ENCODE results near the gene L3MBTL4. TPM values are rescaled to one million over a fixed set of nuclear protein-coding genes. Genes with fewer than 3 reads are reported as not detected.

The L3MBTL4 gene
- total RNA-seq, 1 experiment from 2014 or later: not detected

DNA sequence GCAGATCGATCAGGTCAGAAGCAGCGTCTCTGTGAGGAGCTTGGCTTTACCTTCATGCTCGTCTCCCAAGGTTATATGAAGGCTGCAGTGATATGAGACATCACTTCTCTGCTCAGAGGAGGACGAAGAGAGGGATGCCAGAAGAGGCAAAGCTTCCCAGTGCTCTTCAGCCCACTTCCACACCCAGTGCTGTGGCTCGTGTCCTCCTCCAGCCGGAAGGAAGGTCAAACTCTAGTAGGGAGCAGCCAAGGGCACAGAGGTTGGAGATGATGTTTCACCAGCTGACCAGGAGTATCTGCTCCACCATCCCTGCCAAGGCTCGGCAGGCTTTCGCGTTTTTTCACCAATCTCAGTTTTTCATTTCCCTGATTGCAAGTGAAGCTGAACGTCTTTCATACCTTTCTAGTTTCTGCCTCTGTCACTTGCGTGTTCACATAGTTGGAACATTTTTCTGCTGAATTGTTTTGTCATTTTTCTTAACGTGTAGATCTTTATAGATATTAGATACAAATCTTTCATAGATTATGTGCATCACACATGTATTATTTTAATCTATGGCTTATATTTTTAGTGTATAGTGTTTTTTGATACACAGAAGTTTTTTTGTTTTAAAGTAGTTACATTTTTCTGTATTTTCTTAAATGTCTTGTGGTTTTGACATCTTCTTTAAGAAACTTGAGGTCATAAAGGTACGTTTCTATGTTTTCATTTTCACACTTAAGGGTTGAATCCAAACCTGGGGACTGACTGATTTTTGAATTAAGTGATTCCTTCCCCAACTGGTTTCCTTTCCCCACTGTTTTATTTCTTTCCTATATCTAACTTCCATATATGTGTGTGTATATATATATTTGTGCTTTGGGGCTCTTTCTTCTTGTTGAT is 23.5 kb upstream of the L3MBTL4 start:
- Histone ChIP-seq H3K9ac (ENCODE audit: low read length) (no peak overlapping the region), H3K9me2 (ENCODE audit: insufficient read depth) (no peaks in the 10 kb centered on the region), H3K36me3 (ENCODE audit: control insufficient read depth in 1 of 2, insufficient read depth in 2 of 2, low read length in 2 of 2) (no peaks in the 10 kb centered on the region), H3K79me2 (ENCODE audit: insufficient read depth, low read length) (no peaks in the 10 kb centered on the region), H4K20me1 (ENCODE audit: insufficient read depth) (no peaks in the 10 kb centered on the region), H3K27me3 (ENCODE audit: insufficient read depth, low read length) (no peaks in the 10 kb centered on the region), H2AFZ (ENCODE audit: low read depth, low read length, poor library complexity, severe bottlenecking) (no peak overlapping the region), H3K4me3 (replicated peaks in 1 of 2; ENCODE audit: low read depth in 1 of 2, low read length in 2 of 2) (no peak overlapping the region), H3K4me2 (ENCODE audit: low read length) (no peak overlapping the region), H3K9me3 (ENCODE audit: control insufficient read depth in 1 of 2, insufficient read depth in 1 of 2, low read depth in 1 of 2, low read length in 2 of 2) (peaks cover 15 to 21% of the 10 kb centered on the region in 2 experiments; a peak in 2 of 4 replicates), H3K4me1 (ENCODE audit: control insufficient read depth in 1 of 2, insufficient read depth in 2 of 2, low read length in 2 of 2) (no peaks in the 10 kb centered on the region), H3K27ac (ENCODE audit: low read depth, low read length) (no peak overlapping the region)
- ChIA-PET POLR2A (no interaction called here), CTCF (no interaction called here), RAD21 (ENCODE audit: low non-redundant PET in 1 of 2, low total read pairs in 2 of 2, uncharacterized antibody in 2 of 2, unreplicated experiment in 2 of 2) (no interaction called here)
- intact Hi-C loops (cut with micrococcal nuclease): no loop called here
- ATAC-seq (no peak), DNase-seq (ENCODE audit: low read depth, low spot score) (no peak)
- no TSS peak for BruUV-seq (replicated peaks)
- TF ChIP-seq FOSL1 (IDR thresholded peaks at IDR 0.05; ENCODE audit: low read depth) (no peak), EGR1 (IDR thresholded peaks at IDR 0.05; ENCODE audit: low read depth) (no peak)
- TF ChIP-seq, protein P1, sequence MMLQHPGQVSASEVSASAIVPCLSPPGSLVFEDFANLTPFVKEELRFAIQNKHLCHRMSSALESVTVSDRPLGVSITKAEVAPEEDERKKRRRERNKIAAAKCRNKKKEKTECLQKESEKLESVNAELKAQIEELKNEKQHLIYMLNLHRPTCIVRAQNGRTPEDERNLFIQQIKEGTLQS (IDR thresholded peaks at IDR 0.05): no peak

DNA sequence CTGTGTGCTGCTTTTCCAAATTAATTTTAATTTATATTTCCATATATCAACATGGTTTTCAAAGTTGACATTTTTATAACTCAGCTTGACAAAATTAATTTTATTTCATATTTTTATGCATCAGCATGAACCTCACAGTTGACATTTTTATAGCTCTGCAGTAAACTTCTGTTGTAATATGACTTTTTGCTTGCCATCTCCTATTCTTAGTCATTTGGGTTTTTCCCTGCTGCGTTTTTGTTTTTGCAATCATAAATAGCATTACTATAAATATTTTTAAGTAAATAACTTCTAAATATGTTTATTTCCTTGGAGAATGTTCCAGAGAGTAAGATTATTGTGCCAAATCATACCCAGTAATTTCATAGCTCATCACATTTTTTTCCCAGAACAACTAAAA is 21.0 kb upstream of the L3MBTL4 start:
- Histone ChIP-seq H3K4me3 (replicated peaks in 1 of 2; ENCODE audit: low read depth in 1 of 2, low read length in 2 of 2) (no peak overlapping the region), H3K9me2 (ENCODE audit: insufficient read depth) (no peaks in the 10 kb centered on the region), H3K27me3 (ENCODE audit: insufficient read depth, low read length) (no peaks in the 10 kb centered on the region), H2AFZ (ENCODE audit: low read depth, low read length, poor library complexity, severe bottlenecking) (no peak overlapping the region), H3K27ac (ENCODE audit: low read depth, low read length) (no peak overlapping the region), H4K20me1 (ENCODE audit: insufficient read depth) (no peaks in the 10 kb centered on the region), H3K9me3 (ENCODE audit: control insufficient read depth in 1 of 2, insufficient read depth in 1 of 2, low read depth in 1 of 2, low read length in 2 of 2) (peaks cover 10 to 12% of the 10 kb centered on the region in 2 experiments; a peak in 2 of 4 replicates), H3K79me2 (ENCODE audit: insufficient read depth, low read length) (no peaks in the 10 kb centered on the region), H3K9ac (ENCODE audit: low read length) (no peak overlapping the region), H3K4me2 (ENCODE audit: low read length) (no peak overlapping the region), H3K36me3 (ENCODE audit: control insufficient read depth in 1 of 2, insufficient read depth in 2 of 2, low read length in 2 of 2) (no peaks in the 10 kb centered on the region), H3K4me1 (ENCODE audit: control insufficient read depth in 1 of 2, insufficient read depth in 2 of 2, low read length in 2 of 2) (no peaks in the 10 kb centered on the region)
- CTCF ChIA-PET: no interaction called here
- RAD21 ChIA-PET (ENCODE audit: low non-redundant PET in 1 of 2, low total read pairs in 2 of 2, uncharacterized antibody in 2 of 2, unreplicated experiment in 2 of 2): no interaction called here
- DNase-seq (ENCODE audit: low read depth, low spot score) (no peak), ATAC-seq (no peak)
- intact Hi-C loops (cut with micrococcal nuclease): no loop called here
- BruUV-seq (replicated peaks): no TSS peak
- POLR2A ChIA-PET: no interaction called here
- TF ChIP-seq CEBPB (IDR thresholded peaks at IDR 0.05; ENCODE audit: low read depth) (no peak), RAD21 (IDR thresholded peaks at IDR 0.05; ENCODE audit: low read depth) (no peak), JUND (IDR thresholded peaks at IDR 0.05) (no peak), TCF7L2 (IDR thresholded peaks at IDR 0.05; ENCODE audit: borderline replicate concordance, extremely low read depth, insufficient read depth, insufficient read length) (no peak), ELF1 (IDR thresholded peaks at IDR 0.05; ENCODE audit: borderline replicate concordance, low read depth) (no peak), CBX3 (IDR thresholded peaks at IDR 0.05; ENCODE audit: low read depth) (no peak), SIN3A (IDR thresholded peaks at IDR 0.05; ENCODE audit: low read depth) (no peak)
- TF ChIP-seq, protein P2, sequence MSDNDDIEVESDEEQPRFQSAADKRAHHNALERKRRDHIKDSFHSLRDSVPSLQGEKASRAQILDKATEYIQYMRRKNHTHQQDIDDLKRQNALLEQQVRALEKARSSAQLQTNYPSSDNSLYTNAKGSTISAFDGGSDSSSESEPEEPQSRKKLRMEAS (IDR thresholded peaks at IDR 0.05): no peak
- TF ChIP-seq, protein P3, sequence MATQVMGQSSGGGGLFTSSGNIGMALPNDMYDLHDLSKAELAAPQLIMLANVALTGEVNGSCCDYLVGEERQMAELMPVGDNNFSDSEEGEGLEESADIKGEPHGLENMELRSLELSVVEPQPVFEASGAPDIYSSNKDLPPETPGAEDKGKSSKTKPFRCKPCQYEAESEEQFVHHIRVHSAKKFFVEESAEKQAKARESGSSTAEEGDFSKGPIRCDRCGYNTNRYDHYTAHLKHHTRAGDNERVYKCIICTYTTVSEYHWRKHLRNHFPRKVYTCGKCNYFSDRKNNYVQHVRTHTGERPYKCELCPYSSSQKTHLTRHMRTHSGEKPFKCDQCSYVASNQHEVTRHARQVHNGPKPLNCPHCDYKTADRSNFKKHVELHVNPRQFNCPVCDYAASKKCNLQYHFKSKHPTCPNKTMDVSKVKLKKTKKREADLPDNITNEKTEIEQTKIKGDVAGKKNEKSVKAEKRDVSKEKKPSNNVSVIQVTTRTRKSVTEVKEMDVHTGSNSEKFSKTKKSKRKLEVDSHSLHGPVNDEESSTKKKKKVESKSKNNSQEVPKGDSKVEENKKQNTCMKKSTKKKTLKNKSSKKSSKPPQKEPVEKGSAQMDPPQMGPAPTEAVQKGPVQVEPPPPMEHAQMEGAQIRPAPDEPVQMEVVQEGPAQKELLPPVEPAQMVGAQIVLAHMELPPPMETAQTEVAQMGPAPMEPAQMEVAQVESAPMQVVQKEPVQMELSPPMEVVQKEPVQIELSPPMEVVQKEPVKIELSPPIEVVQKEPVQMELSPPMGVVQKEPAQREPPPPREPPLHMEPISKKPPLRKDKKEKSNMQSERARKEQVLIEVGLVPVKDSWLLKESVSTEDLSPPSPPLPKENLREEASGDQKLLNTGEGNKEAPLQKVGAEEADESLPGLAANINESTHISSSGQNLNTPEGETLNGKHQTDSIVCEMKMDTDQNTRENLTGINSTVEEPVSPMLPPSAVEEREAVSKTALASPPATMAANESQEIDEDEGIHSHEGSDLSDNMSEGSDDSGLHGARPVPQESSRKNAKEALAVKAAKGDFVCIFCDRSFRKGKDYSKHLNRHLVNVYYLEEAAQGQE (IDR thresholded peaks at IDR 0.05; ENCODE audit: low read depth): no peak
- TF ChIP-seq, protein P4, sequence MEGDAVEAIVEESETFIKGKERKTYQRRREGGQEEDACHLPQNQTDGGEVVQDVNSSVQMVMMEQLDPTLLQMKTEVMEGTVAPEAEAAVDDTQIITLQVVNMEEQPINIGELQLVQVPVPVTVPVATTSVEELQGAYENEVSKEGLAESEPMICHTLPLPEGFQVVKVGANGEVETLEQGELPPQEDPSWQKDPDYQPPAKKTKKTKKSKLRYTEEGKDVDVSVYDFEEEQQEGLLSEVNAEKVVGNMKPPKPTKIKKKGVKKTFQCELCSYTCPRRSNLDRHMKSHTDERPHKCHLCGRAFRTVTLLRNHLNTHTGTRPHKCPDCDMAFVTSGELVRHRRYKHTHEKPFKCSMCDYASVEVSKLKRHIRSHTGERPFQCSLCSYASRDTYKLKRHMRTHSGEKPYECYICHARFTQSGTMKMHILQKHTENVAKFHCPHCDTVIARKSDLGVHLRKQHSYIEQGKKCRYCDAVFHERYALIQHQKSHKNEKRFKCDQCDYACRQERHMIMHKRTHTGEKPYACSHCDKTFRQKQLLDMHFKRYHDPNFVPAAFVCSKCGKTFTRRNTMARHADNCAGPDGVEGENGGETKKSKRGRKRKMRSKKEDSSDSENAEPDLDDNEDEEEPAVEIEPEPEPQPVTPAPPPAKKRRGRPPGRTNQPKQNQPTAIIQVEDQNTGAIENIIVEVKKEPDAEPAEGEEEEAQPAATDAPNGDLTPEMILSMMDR (IDR thresholded peaks at IDR 0.05 in 2 of 3, conservative IDR thresholded peaks at IDR 0.05 in 1 of 3; ENCODE audit: borderline replicate concordance in 1 of 3, insufficient read depth in 1 of 3, low read depth in 2 of 3, low read length in 2 of 3): no peak
- TF ChIP-seq, protein P1 (IDR thresholded peaks at IDR 0.05): no peak
